ENCODE results near the gene OXNAD1. TPM values are rescaled to one million over a fixed set of nuclear protein-coding genes. Genes with fewer than 3 reads are reported as not detected.
A peak's percentile ranks its signal among the peaks of the same experiment; 100 is the strongest.
"Not testable (repeated sequence)": the region's sequence is repeated elsewhere in the genome, so short reads cannot be mapped to it uniquely, and the experiment has no call there.

The OXNAD1 gene
- total RNA-seq, 1 experiment from 2014 or later = 16.3 TPM

DNA sequence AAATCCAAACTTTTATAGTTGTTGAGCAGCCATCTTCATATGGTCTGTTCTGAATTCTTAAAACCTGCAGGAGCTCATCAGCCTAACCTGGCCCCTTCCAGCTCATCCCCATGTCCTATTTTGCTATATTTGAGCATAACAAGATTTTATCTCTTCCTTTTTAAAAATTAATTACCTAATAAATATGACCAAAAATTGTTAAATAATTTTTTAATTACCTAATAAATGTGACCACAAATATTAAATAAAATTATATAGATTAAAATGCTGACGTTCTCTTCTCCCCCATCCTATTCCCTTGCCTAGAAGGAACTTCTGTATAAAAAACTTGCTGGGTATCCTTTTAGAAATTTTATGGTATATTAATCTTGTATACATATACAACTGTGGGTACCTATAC, 43.7 kb downstream of the OXNAD1 start:
- TF ChIP-seq CTCF (IDR thresholded peaks at IDR 0.05; ENCODE audit: unreplicated experiment) = no peak

DNA sequence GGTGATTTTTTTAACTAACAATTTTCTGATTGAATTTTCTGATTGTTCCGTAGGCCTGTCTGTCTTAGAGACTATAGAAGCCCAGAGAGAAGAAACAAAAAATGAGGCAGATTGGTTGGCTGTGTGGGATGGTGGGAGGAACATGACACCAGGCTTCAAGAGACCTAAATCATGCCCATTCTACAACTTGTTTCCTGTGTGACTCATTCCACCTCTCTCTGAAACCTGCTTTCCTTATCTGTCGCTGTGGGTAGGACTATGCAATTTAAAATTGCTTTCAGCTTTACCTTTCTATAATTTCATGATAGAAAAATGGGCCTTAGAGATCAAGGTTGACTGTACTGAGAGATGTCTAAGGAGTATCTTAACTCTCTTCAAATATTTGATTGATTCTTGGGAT, 44.5 kb downstream of the OXNAD1 start:
- Mint-ChIP-seq H3K4me1 (ENCODE audit: low read depth, unreplicated experiment) (peaks cover 8% of the 10 kb centered on the region), H3K9me3 (ENCODE audit: low read depth, unreplicated experiment) (no peaks in the 10 kb centered on the region), H3K27me3 (ENCODE audit: unreplicated experiment) (no peaks in the 10 kb centered on the region), H3K27ac (ENCODE audit: unreplicated experiment) (peak overlapping the region; percentile 33), H3K36me3 (ENCODE audit: insufficient read depth, unreplicated experiment) (no peaks in the 10 kb centered on the region), H3K4me3 (ENCODE audit: low read depth, unreplicated experiment) (no peak overlapping the region)
- no TSS peak for BruUV-seq (replicated peaks)
- intact Hi-C loops (cut with micrococcal nuclease; ENCODE audit: unreplicated experiment) = loop anchor here (5.0 kb wide), 1 partner anchor 243 kb away; no protein-coding TSS in a partner anchor
- CTCF ChIA-PET = no interaction called here
- TF ChIP-seq CTCF (IDR thresholded peaks at IDR 0.05; ENCODE audit: unreplicated experiment) = no peak
- peak; percentile 21 for DNase-seq

More for the DNA sequence above, 43.7 kb downstream of the OXNAD1 start:
- Mint-ChIP-seq H3K4me1 (ENCODE audit: low read depth, unreplicated experiment) (peaks cover 8% of the 10 kb centered on the region), H3K36me3 (ENCODE audit: insufficient read depth, unreplicated experiment) (no peaks in the 10 kb centered on the region), H3K27ac (ENCODE audit: unreplicated experiment) (no peak overlapping the region), H3K27me3 (ENCODE audit: unreplicated experiment) (no peaks in the 10 kb centered on the region), H3K9me3 (ENCODE audit: low read depth, unreplicated experiment) (no peaks in the 10 kb centered on the region), H3K4me3 (ENCODE audit: low read depth, unreplicated experiment) (no peak overlapping the region)
- BruUV-seq (replicated peaks) = no TSS peak
- intact Hi-C loops (cut with micrococcal nuclease; ENCODE audit: unreplicated experiment) = loop anchor here (5.0 kb wide), 1 partner anchor 244 kb away; no protein-coding TSS in a partner anchor
- CTCF ChIA-PET = no interaction called here
- no peak for DNase-seq

GRCh38 chr3:16310486-16310885, 45.5 kb downstream of the OXNAD1 start:
- H3K27ac Mint-ChIP-seq (ENCODE audit: unreplicated experiment); H3K9me3 Mint-ChIP-seq (ENCODE audit: low read depth, unreplicated experiment); H3K27me3 Mint-ChIP-seq (ENCODE audit: unreplicated experiment); H3K36me3 Mint-ChIP-seq (ENCODE audit: insufficient read depth, unreplicated experiment); H3K4me3 Mint-ChIP-seq (ENCODE audit: low read depth, unreplicated experiment); H3K4me1 Mint-ChIP-seq (ENCODE audit: low read depth, unreplicated experiment); CTCF ChIA-PET; DNase-seq; intact Hi-C loops (cut with micrococcal nuclease; ENCODE audit: unreplicated experiment); BruUV-seq (replicated peaks): not testable (repeated sequence)

DNA sequence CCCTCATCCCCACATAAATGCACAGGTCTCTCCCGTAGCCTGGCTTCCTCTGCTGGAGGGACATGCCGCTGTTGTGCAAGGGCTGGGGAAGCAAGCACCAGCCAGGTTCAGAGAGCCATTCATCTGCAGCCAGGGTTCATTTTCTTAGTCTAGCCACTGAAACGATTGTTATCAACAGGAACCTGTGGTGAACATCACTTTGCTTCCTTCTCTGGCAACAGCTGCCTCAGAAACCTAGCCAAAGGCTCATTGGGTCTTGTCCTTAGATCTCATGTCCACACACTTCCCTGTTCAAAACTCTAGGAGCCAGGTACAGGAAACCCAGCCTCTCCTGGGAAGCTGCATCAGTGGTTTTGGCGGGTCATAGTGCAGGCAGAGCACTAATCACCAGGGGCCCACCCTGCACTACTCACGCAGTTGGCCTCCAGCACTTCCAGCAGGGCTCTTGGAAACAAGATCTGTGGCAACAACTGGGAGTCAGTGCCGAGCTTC, 47.0 kb downstream of the OXNAD1 start:
- Mint-ChIP-seq H3K4me1 (ENCODE audit: low read depth, unreplicated experiment) (peaks cover 8% of the 10 kb centered on the region), H3K4me3 (ENCODE audit: low read depth, unreplicated experiment) (no peak overlapping the region), H3K27me3 (ENCODE audit: unreplicated experiment) (no peaks in the 10 kb centered on the region), H3K9me3 (ENCODE audit: low read depth, unreplicated experiment) (no peaks in the 10 kb centered on the region), H3K27ac (ENCODE audit: unreplicated experiment) (no peak overlapping the region), H3K36me3 (ENCODE audit: insufficient read depth, unreplicated experiment) (no peaks in the 10 kb centered on the region)
- intact Hi-C loops (cut with micrococcal nuclease; ENCODE audit: unreplicated experiment) = no loop called here
- TF ChIP-seq CTCF (IDR thresholded peaks at IDR 0.05; ENCODE audit: unreplicated experiment) = no peak
- BruUV-seq (replicated peaks) = no TSS peak
- no peak for DNase-seq
- CTCF ChIA-PET = no interaction called here

GRCh38 chr3:16313886-16314645, 49.1 kb downstream of the OXNAD1 start:
- Mint-ChIP-seq H3K4me1 (ENCODE audit: low read depth, unreplicated experiment) (peaks cover 8% of the 10 kb centered on the region), H3K27me3 (ENCODE audit: unreplicated experiment) (no peaks in the 10 kb centered on the region), H3K27ac (ENCODE audit: unreplicated experiment) (no peak overlapping the region), H3K36me3 (ENCODE audit: insufficient read depth, unreplicated experiment) (no peaks in the 10 kb centered on the region), H3K4me3 (ENCODE audit: low read depth, unreplicated experiment) (no peak overlapping the region), H3K9me3 (ENCODE audit: low read depth, unreplicated experiment) (no peaks in the 10 kb centered on the region)
- no peak for TF ChIP-seq CTCF (IDR thresholded peaks at IDR 0.05; ENCODE audit: unreplicated experiment)
- CTCF ChIA-PET = no interaction called here
- BruUV-seq (replicated peaks) = no TSS peak
- intact Hi-C loops (cut with micrococcal nuclease; ENCODE audit: unreplicated experiment) = no loop called here
- DNase-seq = no peak

All from Calu3 (cell line).